Fibroblast of lung (primary cell): ENCODE data around the gene GPR108. TPM values are rescaled to one million over a fixed set of nuclear protein-coding genes. Genes with fewer than 3 reads are reported as not detected.

ENCODE experiments used
- DNase-seq, 2 donors: peaks; one replicate each; pipeline versions ENCODE4 v3.0.0 to v3.0.0-alpha.2; 2010; ENCODE audit warnings: low read depth in 2 of 2
- H2AFZ ChIP-seq: 2 replicates; pipeline ENCODE4 v1.5.1; 2012; ENCODE audit warnings: low read length, control low read depth, inconsistent platforms
- H3K27ac ChIP-seq: 2 replicates; pipeline ENCODE4 v1.5.1; 2011; ENCODE audit warnings: low read length, control low read depth; ENCODE audit not compliant: insufficient read depth
- H3K27me3 ChIP-seq: 2 replicates; pipeline ENCODE4 v1.5.1; 2011; ENCODE audit warnings: mild to moderate bottlenecking, low read length; ENCODE audit not compliant: control insufficient read depth, insufficient read depth
- H3K36me3 ChIP-seq: 2 replicates; pipeline ENCODE4 v1.5.1; 2011; ENCODE audit warnings: low read length; ENCODE audit not compliant: control insufficient read depth, insufficient read depth
- H3K4me1 ChIP-seq: 2 replicates; pipeline ENCODE4 v1.5.1; 2011; ENCODE audit warnings: low read length; ENCODE audit not compliant: control insufficient read depth, insufficient read depth; ENCODE audit errors: extremely low read depth
- H3K4me2 ChIP-seq: 2 replicates; pipeline ENCODE4 v1.5.1; 2011; ENCODE audit warnings: low read length, control low read depth; ENCODE audit not compliant: insufficient read depth; ENCODE audit errors: extremely low read depth
- H3K4me3 ChIP-seq, 4 experiments: fragments of 200-600 bp in 1 of 4; sonication (generic) in 1 of 4; replicated peaks in 1 of 4; 2 replicates each; pipeline ENCODE4 v1.5.1; 2011 to 2016; ENCODE audit warnings: low read length in 4 of 4, low read depth in 3 of 4, mild to moderate bottlenecking in 3 of 4, control low read depth in 2 of 4, inconsistent platforms in 1 of 4, mixed read lengths in 1 of 4; ENCODE audit not compliant: insufficient read depth in 1 of 4; ENCODE audit errors: control extremely low read depth in 1 of 4
- H3K79me2 ChIP-seq: 2 replicates; pipeline ENCODE4 v1.5.1; 2012; ENCODE audit warnings: mild to moderate bottlenecking, low read length, inconsistent platforms; ENCODE audit not compliant: control insufficient read depth, insufficient read depth
- H3K9ac ChIP-seq: 2 replicates; pipeline ENCODE4 v1.5.1; 2011; ENCODE audit warnings: mild to moderate bottlenecking, low read length, control low read depth; ENCODE audit not compliant: insufficient read depth
- H3K9me3 ChIP-seq: 2 replicates; pipeline ENCODE4 v1.5.1; 2012; ENCODE audit warnings: low read depth, low read length; ENCODE audit not compliant: control insufficient read depth, insufficient read depth
- H4K20me1 ChIP-seq: 2 replicates; pipeline ENCODE4 v1.5.1; 2011; ENCODE audit warnings: low read length; ENCODE audit not compliant: control insufficient read depth, insufficient read depth; ENCODE audit errors: extremely low read depth
- EZH2 ChIP-seq: IDR thresholded peaks from 2 replicates; pipeline ENCODE4 v1.5.1; 2012; ENCODE audit warnings: low read length, control low read depth, mild to moderate bottlenecking; ENCODE audit errors: missing control alignments
- polyA plus RNA-seq, 2 donors: library from polyadenylated mRNA; depleted of rRNA in 1 of 2; stranded (reverse) in 1 of 2; unstranded in 1 of 2; fragments of >200 nt; gene quantifications; 2 replicates each; pipeline ENCODE4 v1.2.1, GENCODE V29; 2011 to 2012; ENCODE audit warnings: missing spikeins in 1 of 2
- total RNA-seq: library from RNA; depleted of rRNA; stranded (reverse); fragments of >200 nt; gene quantifications from 2 replicates; pipeline ENCODE4 v1.2.1, GENCODE V29; 2014
- TF ChIP-seq, protein P1 (sequence below), 2 donors: IDR thresholded peaks in 1 of 2; conservative IDR thresholded peaks in 1 of 2; 1 replicate in 1 of 2; 2 replicates in 1 of 2; pipeline ENCODE4 v1.5.1; 2011 to 2012; ENCODE audit warnings: low read length in 2 of 2, control low read depth in 1 of 2, inconsistent platforms in 1 of 2, low read depth in 1 of 2, mild to moderate bottlenecking in 1 of 2

The GPR108 gene
- total and polyA plus RNA-seq, 2 donors (not counting 1 experiment from before 2014, with no cell fraction given), result 28.4 to 57.0 TPM

DNA sequence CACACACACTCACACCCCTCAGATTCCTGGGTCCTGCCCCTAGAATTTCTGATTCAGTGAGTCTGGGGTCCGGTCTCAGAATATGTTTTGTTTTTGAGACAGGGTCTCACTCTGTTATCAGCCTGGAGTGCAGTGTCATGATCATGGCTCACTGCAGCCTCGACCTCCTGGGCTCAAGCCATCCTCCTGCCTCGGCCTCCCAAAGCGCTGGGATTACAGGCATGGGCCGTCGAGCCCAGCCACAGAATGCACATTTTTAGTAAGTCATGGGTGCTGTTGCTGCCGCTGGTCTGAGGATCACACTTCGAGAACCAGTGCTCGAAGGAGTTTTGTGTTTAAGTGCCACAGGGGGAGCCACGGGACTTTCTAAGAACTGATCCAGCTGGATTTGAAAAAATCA is 45.4 kb downstream of the GPR108 start:
- no peak overlapping the region for H3K9ac ChIP-seq
- H3K4me2 ChIP-seq, result no peak overlapping the region
- H2AFZ ChIP-seq, result no peak overlapping the region
- no peaks in the 10 kb centered on the region for H3K36me3 ChIP-seq
- no peak for TF ChIP-seq EZH2
- TF ChIP-seq, protein P1, sequence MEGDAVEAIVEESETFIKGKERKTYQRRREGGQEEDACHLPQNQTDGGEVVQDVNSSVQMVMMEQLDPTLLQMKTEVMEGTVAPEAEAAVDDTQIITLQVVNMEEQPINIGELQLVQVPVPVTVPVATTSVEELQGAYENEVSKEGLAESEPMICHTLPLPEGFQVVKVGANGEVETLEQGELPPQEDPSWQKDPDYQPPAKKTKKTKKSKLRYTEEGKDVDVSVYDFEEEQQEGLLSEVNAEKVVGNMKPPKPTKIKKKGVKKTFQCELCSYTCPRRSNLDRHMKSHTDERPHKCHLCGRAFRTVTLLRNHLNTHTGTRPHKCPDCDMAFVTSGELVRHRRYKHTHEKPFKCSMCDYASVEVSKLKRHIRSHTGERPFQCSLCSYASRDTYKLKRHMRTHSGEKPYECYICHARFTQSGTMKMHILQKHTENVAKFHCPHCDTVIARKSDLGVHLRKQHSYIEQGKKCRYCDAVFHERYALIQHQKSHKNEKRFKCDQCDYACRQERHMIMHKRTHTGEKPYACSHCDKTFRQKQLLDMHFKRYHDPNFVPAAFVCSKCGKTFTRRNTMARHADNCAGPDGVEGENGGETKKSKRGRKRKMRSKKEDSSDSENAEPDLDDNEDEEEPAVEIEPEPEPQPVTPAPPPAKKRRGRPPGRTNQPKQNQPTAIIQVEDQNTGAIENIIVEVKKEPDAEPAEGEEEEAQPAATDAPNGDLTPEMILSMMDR (conservative IDR thresholded peaks at IDR 0.05 in 1 of 2, IDR thresholded peaks at IDR 0.05 in 1 of 2; ENCODE audit: low read depth in 1 of 2, low read length in 2 of 2), result no peak
- no peaks in the 10 kb centered on the region for H3K9me3 ChIP-seq
- no peak overlapping the region for H3K27ac ChIP-seq
- no peak overlapping the region for H3K4me3 ChIP-seq
- no peaks in the 10 kb centered on the region for H3K79me2 ChIP-seq
- H3K27me3 ChIP-seq, result no peaks in the 10 kb centered on the region
- H4K20me1 ChIP-seq, result no peaks in the 10 kb centered on the region
- DNase-seq, result no peak
- no peaks in the 10 kb centered on the region for H3K4me1 ChIP-seq

DNA sequence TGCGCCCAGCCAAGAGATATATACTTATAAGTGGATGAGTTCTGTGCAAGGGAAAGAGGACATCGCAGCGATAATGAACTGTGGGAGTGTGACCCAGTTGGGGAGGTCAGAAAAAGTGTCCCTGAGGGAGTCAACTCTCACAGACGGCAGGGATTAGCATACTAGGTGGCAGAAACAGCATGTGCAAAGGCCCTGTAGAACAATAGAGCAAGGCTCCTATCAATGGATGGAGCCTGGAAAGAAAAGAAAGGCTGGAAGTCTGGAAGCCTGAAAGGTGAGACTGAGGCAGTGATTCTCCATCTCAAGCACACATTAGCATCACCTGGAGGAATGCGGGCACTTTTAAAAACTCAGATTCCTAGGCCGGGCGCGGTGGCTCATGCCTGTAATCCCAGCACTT is 46.0 kb downstream of the GPR108 start:
- Histone ChIP-seq H3K9ac (no peak overlapping the region), H3K4me2 (no peak overlapping the region), H3K4me3 (no peak overlapping the region), H3K79me2 (no peaks in the 10 kb centered on the region), H3K27me3 (no peaks in the 10 kb centered on the region), H3K4me1 (no peaks in the 10 kb centered on the region), H4K20me1 (no peaks in the 10 kb centered on the region), H3K27ac (no peak overlapping the region), H3K36me3 (no peaks in the 10 kb centered on the region), H2AFZ (no peak overlapping the region), H3K9me3 (no peaks in the 10 kb centered on the region)
- no peak for DNase-seq
- TF ChIP-seq EZH2, result no peak
- TF ChIP-seq, protein P1 (conservative IDR thresholded peaks at IDR 0.05 in 1 of 2, IDR thresholded peaks at IDR 0.05 in 1 of 2; ENCODE audit: low read depth in 1 of 2, low read length in 2 of 2), result no peak

DNA sequence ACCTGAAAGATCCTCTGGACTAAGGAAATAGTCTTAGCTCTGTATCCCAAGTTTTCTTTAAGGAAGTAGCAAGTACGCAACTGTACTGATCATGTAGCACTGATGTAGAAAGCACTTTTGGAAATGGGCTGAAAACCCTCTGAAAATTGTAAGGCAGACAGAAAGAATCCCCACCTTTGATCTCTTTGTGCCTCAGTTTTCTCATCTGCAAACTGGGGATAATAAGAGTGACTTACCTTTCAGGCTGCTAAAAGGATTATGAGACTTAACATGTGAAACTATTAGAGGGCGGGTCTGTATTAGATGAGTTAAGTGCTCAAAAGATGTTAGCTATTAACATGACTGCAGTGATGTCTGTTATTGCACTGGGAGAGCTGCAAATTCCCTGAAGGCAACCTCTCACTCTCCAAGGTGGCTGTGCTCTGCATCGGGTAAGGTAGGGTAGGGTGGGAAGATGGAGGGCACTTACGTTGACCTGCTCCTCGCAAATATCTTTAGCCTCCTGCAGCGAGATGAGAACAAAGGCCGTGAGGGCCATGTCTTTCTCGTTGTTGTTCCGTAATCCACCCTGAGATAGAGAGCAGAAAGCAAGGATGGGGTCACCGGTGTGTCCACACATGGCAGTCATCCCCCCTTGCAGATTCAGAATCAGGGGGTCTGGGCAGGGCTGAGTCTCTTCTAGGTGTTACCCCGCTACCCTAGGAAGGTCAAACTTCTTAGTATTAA is 47.1 kb downstream of the GPR108 start:
- H3K27ac ChIP-seq, result no peak overlapping the region
- H3K27me3 ChIP-seq, result no peaks in the 10 kb centered on the region
- no peak for DNase-seq
- H3K9ac ChIP-seq, result no peak overlapping the region
- no peaks in the 10 kb centered on the region for H4K20me1 ChIP-seq
- no peak for TF ChIP-seq EZH2
- TF ChIP-seq, protein P1 (conservative IDR thresholded peaks at IDR 0.05 in 1 of 2, IDR thresholded peaks at IDR 0.05 in 1 of 2; ENCODE audit: low read depth in 1 of 2, low read length in 2 of 2), result no peak
- H3K36me3 ChIP-seq, result no peaks in the 10 kb centered on the region
- no peaks in the 10 kb centered on the region for H3K9me3 ChIP-seq
- no peaks in the 10 kb centered on the region for H3K4me1 ChIP-seq
- no peak overlapping the region for H3K4me2 ChIP-seq
- H3K79me2 ChIP-seq, result no peaks in the 10 kb centered on the region
- H3K4me3 ChIP-seq, result no peak overlapping the region
- H2AFZ ChIP-seq, result no peak overlapping the region
